Epidermal melanocyte (primary cell): ENCODE data around the gene ABCB1.

Source experiments
- DNase-seq: peaks from one replicate; pipeline ENCODE4 v3.0.0; 2011; ENCODE audit warnings: low spot score; ENCODE audit not compliant: insufficient read length

ABCB1 gene

DNA sequence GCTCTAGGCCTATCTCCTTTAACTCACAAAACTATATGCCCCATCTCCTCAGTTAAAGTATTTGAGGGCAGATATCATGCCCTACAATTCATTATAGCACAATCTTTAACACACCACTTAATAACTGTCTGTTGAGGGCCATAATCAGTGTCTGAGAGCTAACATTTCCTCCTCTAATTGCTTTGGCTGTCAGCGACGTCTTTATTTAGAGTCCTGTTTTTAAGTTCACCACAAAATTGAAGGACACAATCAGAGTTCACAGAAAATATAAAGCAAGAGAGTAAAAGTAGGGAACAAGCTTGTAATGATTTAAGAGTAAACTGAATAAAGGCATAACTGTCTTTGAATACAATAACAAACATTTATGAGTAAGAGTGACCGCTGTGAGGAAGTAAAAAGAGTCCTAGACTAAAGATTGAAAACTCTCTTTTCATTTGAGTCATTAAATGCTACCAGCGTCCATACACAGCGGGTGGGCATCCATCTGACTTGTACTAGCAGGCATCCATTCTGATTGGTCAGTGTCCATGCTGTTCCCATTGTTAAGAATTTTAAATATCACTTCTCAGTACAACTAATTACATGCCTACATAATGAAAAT lies 86.8 kb downstream of the ABCB1 start:
- DNase-seq: no peak

- no peak for DNase-seq
These were observed 87.8 kb downstream of the ABCB1 start for GRCh38 chr7:87512906-87513305.

- DNase-seq: no peak
These were observed 89.2 kb downstream of the ABCB1 start for GRCh38 chr7:87511510-87511909.

GRCh38 chr7:87510411-87510875 lies 90.2 kb downstream of the ABCB1 start:
- DNase-seq: no peak

DNA sequence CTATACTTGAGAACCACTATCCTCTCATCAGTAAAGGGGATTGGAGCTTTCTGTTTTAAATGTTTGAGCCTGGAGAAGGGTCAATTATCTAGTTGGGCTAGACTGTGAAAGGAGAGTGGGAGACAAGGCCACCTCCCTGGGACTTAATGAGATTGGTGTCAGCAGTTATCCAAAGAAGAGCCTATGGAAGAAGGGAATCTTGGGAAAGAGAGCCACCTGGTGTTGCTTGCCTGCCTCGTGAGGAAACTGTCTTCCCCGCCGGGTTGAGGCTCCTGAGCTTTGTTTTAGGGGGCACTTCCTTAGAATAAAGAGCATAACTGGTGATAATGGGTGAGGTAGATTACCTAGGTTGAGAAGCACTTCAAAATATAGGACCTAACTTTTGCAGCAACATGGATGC lies 93.2 kb downstream of the ABCB1 start:
- no peak for DNase-seq

- DNase-seq: no peak
These were observed 94.2 kb downstream of the ABCB1 start for GRCh38 chr7:87506246-87507180.

DNA sequence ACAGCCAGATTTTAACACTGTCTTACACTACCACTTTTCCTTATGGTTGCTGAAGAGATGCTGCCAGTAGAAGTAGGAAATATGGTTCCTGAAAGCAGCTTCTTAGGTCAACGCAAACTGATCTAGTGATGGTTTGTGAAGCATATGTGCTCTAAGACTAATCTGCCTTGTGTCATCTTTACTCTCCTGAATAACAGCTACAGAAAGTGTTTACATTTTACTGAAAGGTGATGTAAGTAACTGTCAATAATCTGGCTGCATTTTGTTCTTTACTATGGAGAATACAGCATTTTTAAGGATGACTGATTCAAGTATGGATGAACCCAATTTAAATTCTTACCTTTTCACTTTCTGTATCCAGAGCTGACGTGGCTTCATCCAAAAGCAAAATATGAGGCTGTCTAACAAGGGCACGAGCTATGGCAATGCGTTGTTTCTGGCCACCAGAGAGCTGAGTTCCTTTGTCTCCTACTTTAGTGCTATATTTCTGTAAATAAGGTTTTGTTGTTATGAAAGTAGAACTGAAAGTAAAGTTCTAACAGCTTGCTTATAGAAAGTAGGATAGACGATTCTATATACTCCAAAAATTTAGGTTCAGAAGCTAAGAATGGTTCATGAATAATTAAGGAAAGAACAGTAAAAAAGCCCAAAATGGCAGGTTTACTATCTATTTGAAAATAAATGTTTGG lies 95.0 kb downstream of the ABCB1 start:
- DNase-seq: no peak

GRCh38 chr7:87505122-87505521 lies 95.6 kb downstream of the ABCB1 start:
- no peak for DNase-seq

GRCh38 chr7:87499494-87499893 lies 101.2 kb downstream of the ABCB1 start:
- DNase-seq: no peak

- no peak for DNase-seq
These were observed 101.8 kb downstream of the ABCB1 start for GRCh38 chr7:87498893-87499292.

DNA sequence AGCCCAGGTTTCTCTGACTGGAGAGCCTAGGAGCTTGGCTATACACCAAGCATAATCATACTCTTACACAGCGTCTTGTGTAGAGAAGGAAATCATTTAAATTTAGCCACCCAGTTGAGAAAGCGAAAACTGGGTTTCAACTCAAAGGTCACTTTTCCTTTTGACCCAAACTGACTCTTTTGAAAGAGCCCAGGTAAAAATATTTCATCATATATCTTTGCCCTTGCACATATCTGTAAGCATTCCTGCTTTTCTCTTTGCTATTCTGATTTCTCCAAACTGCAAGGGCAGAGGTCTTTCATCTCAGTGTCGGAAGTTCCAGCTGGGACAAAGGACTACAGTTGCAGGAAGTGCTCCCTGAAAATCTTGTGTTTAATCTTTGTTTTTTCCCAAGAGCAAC lies 103.2 kb downstream of the ABCB1 start:
- DNase-seq: no peak

GRCh38 chr7:87495366-87495765 lies 105.3 kb downstream of the ABCB1 start:
- no peak for DNase-seq

DNA sequence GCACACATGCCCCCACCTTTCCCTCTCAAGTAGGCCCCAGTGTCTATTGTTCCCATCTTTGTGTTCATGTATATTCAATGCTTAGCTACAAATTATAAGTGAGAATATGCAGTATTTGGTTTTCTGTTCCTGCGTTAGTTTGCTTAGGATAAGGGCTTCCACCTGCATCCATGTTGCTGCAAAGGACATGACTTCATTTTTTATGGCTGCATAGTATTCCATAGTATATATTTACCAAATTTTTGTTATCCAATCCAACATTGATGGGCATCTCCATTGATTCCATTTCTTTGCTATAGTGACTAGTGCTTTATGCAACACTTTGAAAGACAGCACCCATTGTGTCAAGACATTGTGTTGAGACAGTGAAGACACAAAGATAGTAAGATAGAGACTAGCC lies 106.2 kb downstream of the ABCB1 start:
- no peak for DNase-seq

DNA sequence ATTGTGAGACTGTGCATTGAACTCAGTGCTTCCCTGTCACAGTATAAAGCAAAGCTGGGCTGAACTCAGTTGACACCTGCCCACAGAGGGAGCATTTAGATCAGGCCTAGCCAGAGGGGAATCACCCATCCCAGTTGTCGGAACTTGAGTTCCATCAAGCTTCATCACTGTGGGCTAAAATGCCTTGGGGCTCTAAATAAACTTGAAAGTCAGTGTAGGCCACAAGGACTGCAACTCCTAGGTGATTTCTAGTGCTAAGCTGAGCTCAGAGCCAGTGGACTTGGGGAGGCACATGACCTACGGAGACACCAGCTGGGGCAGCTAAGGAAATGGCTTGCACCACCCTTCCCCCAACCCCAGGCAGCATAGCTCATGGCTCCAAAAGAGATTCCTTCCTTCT lies 117.6 kb downstream of the ABCB1 start:
- no peak for DNase-seq

DNA sequence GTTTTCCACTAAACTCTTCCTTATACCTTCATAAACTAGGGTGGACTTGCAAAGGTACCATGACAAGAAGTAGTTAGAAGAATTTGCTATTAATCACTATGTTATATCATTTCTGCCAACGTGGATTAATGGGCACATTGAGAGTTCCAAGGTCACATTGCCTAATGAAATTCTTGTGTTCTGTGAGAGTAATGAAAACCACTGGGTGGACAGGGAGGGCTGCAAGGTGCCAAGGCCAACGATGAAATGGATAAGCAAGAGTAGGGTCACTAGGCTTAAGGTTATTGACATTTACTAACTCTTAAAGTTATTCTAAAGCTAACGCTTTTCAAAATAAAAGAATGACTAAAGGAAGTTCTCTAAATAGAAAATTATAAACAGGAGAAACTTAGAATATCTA lies 118.6 kb downstream of the ABCB1 start:
- DNase-seq: no peak

- no peak for DNase-seq
These were observed 120.3 kb downstream of the ABCB1 start for GRCh38 chr7:87480386-87480785.

DNA sequence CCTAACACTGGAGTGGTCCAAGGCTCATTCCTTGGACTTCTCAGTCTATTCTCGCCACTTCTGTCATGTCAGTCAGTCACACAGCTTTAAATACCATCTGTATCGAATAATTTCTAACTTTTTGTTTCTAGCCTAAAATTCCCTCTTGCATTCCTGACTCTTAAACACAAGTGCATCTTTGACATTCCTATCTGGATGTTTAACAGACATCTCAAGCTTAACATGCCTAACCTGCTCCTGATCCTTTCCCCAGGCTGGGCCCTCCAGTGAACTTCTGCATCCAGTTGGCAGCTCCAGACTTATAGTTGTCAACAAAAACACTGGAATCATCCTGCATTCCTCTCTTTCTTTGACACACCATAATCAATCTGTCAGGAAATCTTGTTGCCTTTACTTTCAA lies 120.7 kb downstream of the ABCB1 start:
- DNase-seq: no peak

GRCh38 chr7:87476179-87476557 lies 124.5 kb downstream of the ABCB1 start:
- DNase-seq: no peak

- DNase-seq: no peak
These were observed 125.1 kb downstream of the ABCB1 start, which contains the start of gene ABCB4 for GRCh38 chr7:87475359-87476178. Gene ABCB4, minus strand, starts transcription at chr7:87475680. Its CDS starts 215 bp downstream, at chr7:87475465.

DNA sequence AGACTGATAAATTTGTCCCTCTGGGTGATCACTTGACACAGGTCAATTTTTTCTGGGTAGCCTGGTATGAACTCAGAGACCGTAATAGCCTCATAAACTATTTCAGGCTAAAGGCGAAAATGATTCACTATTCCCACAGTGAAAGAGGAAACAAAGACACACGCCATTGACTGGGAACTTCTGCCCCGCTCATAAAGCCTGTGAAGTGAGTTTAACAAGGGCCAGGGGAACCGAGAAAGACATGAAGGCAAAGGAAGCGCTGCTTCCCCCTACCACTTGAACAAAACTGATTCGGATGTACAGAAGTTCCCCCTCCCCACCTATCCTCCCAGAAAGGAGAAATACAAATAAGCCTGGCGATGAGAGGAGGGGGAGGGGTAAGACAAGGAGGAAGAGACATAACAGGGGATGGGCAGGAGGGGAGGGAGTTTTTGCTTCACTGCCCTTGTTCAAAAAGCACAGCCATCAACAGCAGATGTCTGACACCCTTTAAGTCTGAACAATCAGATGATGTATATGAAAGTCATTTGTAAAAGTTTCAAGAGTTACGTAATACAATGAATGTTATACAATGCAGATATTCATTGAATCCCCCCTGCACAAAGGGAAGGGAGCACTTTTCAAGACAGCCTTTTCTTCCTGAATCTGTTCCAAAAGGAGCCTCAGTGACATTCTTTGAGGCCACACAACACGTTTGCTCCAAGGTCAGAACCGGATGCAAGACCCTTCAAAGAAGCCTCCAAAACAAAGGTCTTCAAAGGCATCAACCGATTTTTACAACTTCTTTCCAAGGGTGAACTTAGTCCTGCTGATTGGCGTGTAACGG lies 125.9 kb downstream of the ABCB1 start:
- DNase-seq: no peak
